Glutamatergic neuron (in vitro differentiated cells): ENCODE measurements around the gene R3HDM2. TPM values are rescaled to one million over a fixed set of nuclear protein-coding genes. Genes with fewer than 3 reads are reported as not detected.
"Not testable (repeated sequence)": the region's sequence is repeated elsewhere in the genome, so short reads cannot be mapped to it uniquely, and the experiment has no call there.

Experiments
- DNase-seq: peaks from one replicate; pipeline ENCODE4 v3.0.0; 2022
- H3K27ac Mint-ChIP-seq: one replicate; pipeline ENCODE4 v1.8.0; 2020; ENCODE audit warnings: mild to moderate bottlenecking, mixed read lengths, inconsistent platforms; ENCODE audit not compliant: unreplicated experiment
- H3K27me3 Mint-ChIP-seq: one replicate; pipeline ENCODE4 v1.8.0; 2020; ENCODE audit warnings: mild to moderate bottlenecking, moderate library complexity, mixed read lengths, inconsistent platforms; ENCODE audit not compliant: unreplicated experiment
- H3K36me3 Mint-ChIP-seq: one replicate; pipeline ENCODE4 v1.8.0; 2020; ENCODE audit warnings: mild to moderate bottlenecking, mixed read lengths, inconsistent platforms; ENCODE audit not compliant: unreplicated experiment
- H3K4me1 Mint-ChIP-seq: one replicate; pipeline ENCODE4 v1.8.0; 2020; ENCODE audit warnings: mild to moderate bottlenecking, low read depth, mixed read lengths, inconsistent platforms; ENCODE audit not compliant: unreplicated experiment
- H3K4me3 Mint-ChIP-seq: one replicate; pipeline ENCODE4 v1.8.0; 2020; ENCODE audit warnings: mild to moderate bottlenecking, mixed read lengths, inconsistent platforms; ENCODE audit not compliant: unreplicated experiment
- H3K9me3 Mint-ChIP-seq: one replicate; pipeline ENCODE4 v1.8.0; 2020; ENCODE audit warnings: mild to moderate bottlenecking, moderate library complexity, mixed read lengths, inconsistent platforms; ENCODE audit not compliant: unreplicated experiment
- CTCF ChIP-seq: fragments of 200-600 bp; sonication (generic); IDR thresholded peaks from one replicate; pipeline ENCODE4 v1.5.0; 2021; ENCODE audit not compliant: partially characterized antibody, unreplicated experiment
- total RNA-seq: library from RNA; stranded (reverse); fragmentation: NEBNext Ultra II Directional; extraction: Animal tissue kit (Norgen Biotek cat#: 25700); gene quantifications from one replicate; pipeline ENCODE4 v1.2.1, GENCODE V29; 2021; ENCODE audit not compliant: unreplicated experiment

Gene R3HDM2
- total RNA-seq, 1 donor from 2014 or later: 106 TPM

GRCh38 chr12:57448669-57449068 lies 17.8 kb upstream of the R3HDM2 start:
- Mint-ChIP-seq H3K36me3 (peaks cover 9% of the 10 kb centered on the region), H3K4me3 (no peak overlapping the region), H3K27me3 (peaks cover 8% of the 10 kb centered on the region), H3K27ac (no peak overlapping the region), H3K9me3 (peaks cover 8% of the 10 kb centered on the region), H3K4me1 (peaks cover 14% of the 10 kb centered on the region)
- TF ChIP-seq CTCF: no peak
- DNase-seq: no peak

DNA sequence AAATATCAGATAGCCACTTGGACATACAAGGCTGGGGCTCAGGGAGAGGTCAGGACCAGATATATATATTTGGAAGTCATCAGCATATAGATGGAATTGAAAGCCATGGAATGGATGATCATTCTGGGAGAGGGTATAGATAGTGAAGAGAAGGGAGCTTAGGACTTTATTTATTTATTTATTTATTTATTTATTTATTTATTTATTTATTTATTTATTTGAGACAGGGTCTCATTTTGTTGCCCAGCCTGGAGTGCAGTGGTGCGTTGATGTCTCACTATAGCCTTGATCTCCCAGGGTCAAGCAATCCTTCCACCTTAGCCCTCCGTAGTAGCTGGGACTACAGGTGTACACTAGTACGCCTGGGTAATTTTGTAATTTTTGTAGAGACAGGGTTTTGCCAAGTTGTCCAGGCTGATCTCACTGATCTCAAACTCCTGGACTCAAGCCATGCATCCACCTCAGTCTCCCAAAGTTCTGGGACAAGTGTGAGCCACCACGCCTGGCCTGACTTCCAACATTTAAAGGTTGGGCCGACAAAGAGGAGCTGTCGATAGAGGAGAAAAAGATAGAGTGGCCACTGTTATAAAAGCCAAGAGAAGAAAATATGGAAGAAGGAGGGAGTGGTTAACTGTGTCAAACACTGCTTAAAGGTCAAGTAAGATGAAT lies 15.6 kb upstream of the R3HDM2 start:
- no peak for TF ChIP-seq CTCF
- no peak for DNase-seq
- peaks cover 6% of the 10 kb centered on the region for H3K9me3 Mint-ChIP-seq
- H3K4me1 Mint-ChIP-seq: no peaks in the 10 kb centered on the region
- peaks cover 4% of the 10 kb centered on the region for H3K27me3 Mint-ChIP-seq
- no peak overlapping the region for H3K4me3 Mint-ChIP-seq
- no peak overlapping the region for H3K27ac Mint-ChIP-seq
- peaks cover 13% of the 10 kb centered on the region for H3K36me3 Mint-ChIP-seq

GRCh38 chr12:57444744-57445143 lies 13.9 kb upstream of the R3HDM2 start:
- Mint-ChIP-seq H3K4me3 (no peak overlapping the region), H3K27ac (no peak overlapping the region), H3K4me1 (no peaks in the 10 kb centered on the region), H3K27me3 (peaks cover 2% of the 10 kb centered on the region), H3K36me3 (peaks cover 4% of the 10 kb centered on the region), H3K9me3 (peaks cover 5% of the 10 kb centered on the region)
- DNase-seq: no peak
- no peak for TF ChIP-seq CTCF

DNA sequence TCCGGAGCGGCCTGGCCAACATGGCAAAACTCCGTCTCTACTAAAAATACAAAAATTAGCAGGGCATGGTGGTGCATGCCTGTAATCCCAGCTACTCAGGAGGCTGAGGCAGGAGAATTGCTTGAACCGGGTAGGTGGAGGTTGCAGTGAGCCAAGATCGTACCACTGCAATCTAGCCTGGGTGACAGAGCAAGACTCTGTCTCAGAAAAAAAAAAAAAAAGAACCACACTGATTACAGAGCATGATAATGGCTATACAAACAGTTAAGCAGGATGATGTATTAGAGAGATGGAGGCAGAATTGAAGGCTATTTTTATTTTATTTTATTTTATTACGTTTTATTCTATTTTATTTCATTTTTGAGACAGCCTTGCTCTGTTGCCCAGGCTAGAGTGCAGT lies 13.5 kb upstream of the R3HDM2 start:
- not testable (repeated sequence) for H3K36me3 Mint-ChIP-seq, H3K4me3 Mint-ChIP-seq, H3K4me1 Mint-ChIP-seq, H3K27ac Mint-ChIP-seq, H3K27me3 Mint-ChIP-seq, H3K9me3 Mint-ChIP-seq, DNase-seq

GRCh38 chr12:57441846-57442427 lies 11.1 kb upstream of the R3HDM2 start:
- Mint-ChIP-seq H3K4me1 (no peaks in the 10 kb centered on the region), H3K4me3 (no peak overlapping the region), H3K27me3 (peaks cover 2% of the 10 kb centered on the region), H3K36me3 (peaks cover 4% of the 10 kb centered on the region), H3K9me3 (peaks cover 3% of the 10 kb centered on the region), H3K27ac (no peak overlapping the region)
- DNase-seq: no peak
- no peak for TF ChIP-seq CTCF

DNA sequence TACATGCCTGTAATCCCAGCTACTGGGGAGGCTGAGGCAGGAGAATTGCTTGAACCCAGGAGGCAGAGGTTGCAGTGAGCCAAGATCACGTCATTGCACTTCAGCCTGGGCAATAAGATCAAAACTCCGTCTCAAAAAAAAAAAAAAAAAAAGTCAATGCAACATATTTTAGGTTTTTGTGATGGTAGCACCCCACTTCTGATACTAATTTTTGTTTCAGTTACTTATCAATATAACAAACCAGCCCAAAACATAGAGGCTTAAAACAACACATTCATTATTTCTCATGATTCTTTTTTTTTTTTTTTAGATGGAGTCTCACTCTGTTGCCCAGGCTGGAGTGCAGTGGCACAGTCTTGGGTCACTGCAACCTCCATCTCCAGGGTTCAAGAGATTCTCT lies 10.6 kb upstream of the R3HDM2 start:
- not testable (repeated sequence) for H3K4me3 Mint-ChIP-seq, H3K27me3 Mint-ChIP-seq, H3K27ac Mint-ChIP-seq, DNase-seq, H3K4me1 Mint-ChIP-seq, H3K9me3 Mint-ChIP-seq, H3K36me3 Mint-ChIP-seq
